Esophagus (tissue), 2 donors: ENCODE results near the gene DCTN2. TPM values are rescaled to one million over a fixed set of nuclear protein-coding genes. Genes with fewer than 3 reads are reported as not detected.
"Not testable (repeated sequence)": the region's sequence is repeated elsewhere in the genome, so short reads cannot be mapped to it uniquely, and the experiment has no call there.

Experiments used
- H3K27ac ChIP-seq, 2 donors: one replicate each; pipeline ENCODE4 v1.5.1; 2013; ENCODE audit warnings: low read depth in 2 of 2, mild to moderate bottlenecking in 2 of 2, inconsistent platforms in 1 of 2, low read length in 1 of 2, moderate library complexity in 1 of 2
- H3K27me3 ChIP-seq, 2 donors: one replicate each; pipeline ENCODE4 v1.6.1; 2013; ENCODE audit warnings: low read length in 2 of 2, control low read depth in 1 of 2, mild to moderate bottlenecking in 1 of 2; ENCODE audit not compliant: insufficient read depth in 2 of 2, control insufficient read depth in 1 of 2
- H3K36me3 ChIP-seq, 2 donors: one replicate each; pipeline ENCODE4 v1.6.1; 2013; ENCODE audit warnings: low read length in 1 of 2; ENCODE audit not compliant: control insufficient read depth in 2 of 2, insufficient read depth in 2 of 2
- H3K4me1 ChIP-seq, 2 donors: one replicate each; pipeline ENCODE4 v1.6.1; 2013; ENCODE audit warnings: low read length in 1 of 2; ENCODE audit not compliant: control insufficient read depth in 2 of 2, insufficient read depth in 2 of 2
- H3K4me3 ChIP-seq, 2 donors: one replicate each; pipeline ENCODE4 v1.5.1; 2013; ENCODE audit warnings: low read length in 2 of 2, mild to moderate bottlenecking in 2 of 2, low read depth in 1 of 2, moderate library complexity in 1 of 2
- H3K9me3 ChIP-seq, 2 donors: one replicate each; pipeline ENCODE4 v1.6.1; 2013; ENCODE audit warnings: mild to moderate bottlenecking in 2 of 2, low read depth in 1 of 2, low read length in 1 of 2, moderate library complexity in 1 of 2; ENCODE audit not compliant: control insufficient read depth in 2 of 2, insufficient read depth in 1 of 2
- WGBS, 2 donors: extraction: QIAGEN DNeasy Blood & Tissue Kit; methylation state at CpG; one replicate each; pipeline ENCODE4 v1.1.7; 2013; 5-methylcytosine and 5-hydroxymethylcytosine counted together
- polyA plus RNA-seq, 2 donors: library from polyadenylated mRNA; stranded (reverse); fragments of 200-250 nt; gene quantifications; one replicate each; pipeline ENCODE4 v1.2.3, GENCODE V29; 2013
- donor health status: healthy with polysubstance abuse.
- donor health status: Bipolar disorder and iron deficiency.

Gene DCTN2
- polyA plus RNA-seq, 2 donors: 77.4 to 159 TPM

- Histone ChIP-seq H3K27me3 (no peaks in the 10 kb centered on the region), H3K9me3 (no peaks in the 10 kb centered on the region), H3K27ac (no peak overlapping the region), H3K4me3 (no peak overlapping the region), H3K4me1 (no peaks in the 10 kb centered on the region), H3K36me3 (peaks cover 18 to 28% of the 10 kb centered on the region in 2 donors)
- 95 to 97% methylated on average over 4 of the region's 4 CpGs for WGBS, 2 donors
Measured at GRCh38 chr12:57498571-57498970, 48.4 kb downstream of the DCTN2 start.

- WGBS, 2 donors: 82 to 84% methylated on average over 9 of the region's 9 CpGs
- Histone ChIP-seq H3K4me1 (no peaks in the 10 kb centered on the region), H3K9me3 (no peaks in the 10 kb centered on the region)
Measured at GRCh38 chr12:57498132-57498502, 48.9 kb downstream of the DCTN2 start.

GRCh38 chr12:57497223-57498131, 49.5 kb downstream of the DCTN2 start:
- H3K4me3 ChIP-seq: no peak overlapping the region
- no peaks in the 10 kb centered on the region for H3K27me3 ChIP-seq
- no peaks in the 10 kb centered on the region for H3K4me1 ChIP-seq
- H3K36me3 ChIP-seq: peaks cover 18 to 24% of the 10 kb centered on the region in 2 donors
- 92 to 94% methylated on average over 12 of the region's 12 CpGs for WGBS, 2 donors
- no peaks in the 10 kb centered on the region for H3K9me3 ChIP-seq
- no peak overlapping the region for H3K27ac ChIP-seq

More at GRCh38 chr12:57498132-57498502, 48.9 kb downstream of the DCTN2 start:
- H3K36me3 ChIP-seq: peaks cover 18 to 25% of the 10 kb centered on the region in 2 donors
- no peaks in the 10 kb centered on the region for H3K27me3 ChIP-seq
- no peak overlapping the region for H3K27ac ChIP-seq
- H3K4me3 ChIP-seq: no peak overlapping the region

GRCh38 chr12:57496822-57497221, 50.2 kb downstream of the DCTN2 start:
- H3K4me3 ChIP-seq: no peak overlapping the region
- no peak overlapping the region for H3K27ac ChIP-seq
- H3K27me3 ChIP-seq: no peaks in the 10 kb centered on the region
- no peaks in the 10 kb centered on the region for H3K4me1 ChIP-seq
- no peaks in the 10 kb centered on the region for H3K9me3 ChIP-seq
- peaks cover 15 to 24% of the 10 kb centered on the region in 2 donors for H3K36me3 ChIP-seq

- not testable (repeated sequence) for H3K4me3 ChIP-seq, H3K27ac ChIP-seq, H3K4me1 ChIP-seq, H3K27me3 ChIP-seq, H3K9me3 ChIP-seq
- WGBS, 2 donors: 95% methylated on average over 38 to 45 of the region's 48 CpGs
- H3K36me3 ChIP-seq: peaks cover 15 to 19% of the 10 kb centered on the region in 2 donors
Measured at GRCh38 chr12:57495051-57495701, 51.8 kb downstream of the DCTN2 start.

- Histone ChIP-seq H3K9me3 (no peaks in the 10 kb centered on the region), H3K4me3 (no peak overlapping the region), H3K36me3 (peaks cover 5 to 13% of the 10 kb centered on the region in 2 donors), H3K27me3 (no peaks in the 10 kb centered on the region), H3K4me1 (peaks cover 6 to 8% of the 10 kb centered on the region in 2 donors), H3K27ac (no peak overlapping the region)
- 90% methylated on average over 15 of the region's 15 CpGs for WGBS, 2 donors
Measured at GRCh38 chr12:57491393-57492280, 55.4 kb downstream of the DCTN2 start.

- Histone ChIP-seq H3K36me3 (peaks cover 5 to 13% of the 10 kb centered on the region in 2 donors), H3K9me3 (no peaks in the 10 kb centered on the region), H3K4me3 (no peak overlapping the region), H3K4me1 (peaks cover 6 to 8% of the 10 kb centered on the region in 2 donors), H3K27me3 (no peaks in the 10 kb centered on the region), H3K27ac (no peak overlapping the region)
- 94 to 100% methylated on average over 4 of the region's 4 CpGs for WGBS, 2 donors
Measured at GRCh38 chr12:57490126-57490525, 56.9 kb downstream of the DCTN2 start.

- Histone ChIP-seq H3K27ac (no peak overlapping the region), H3K27me3 (no peaks in the 10 kb centered on the region), H3K9me3 (no peaks in the 10 kb centered on the region), H3K4me3 (peak overlapping the region in 1 of 2 donors; percentile 72), H3K36me3 (peaks cover 5 to 10% of the 10 kb centered on the region in 2 donors), H3K4me1 (peaks cover 6 to 8% of the 10 kb centered on the region in 2 donors)
- WGBS, 2 donors: 82 to 83% methylated on average over 5 of the region's 5 CpGs
Measured at GRCh38 chr12:57489157-57489641, 57.8 kb downstream of the DCTN2 start.
